HCT116 (cell line): ENCODE results near the gene POU2AF1.

Experiments
- CEBPB ChIP-seq: IDR thresholded peaks from 2 replicates; pipeline ENCODE4 v1.6.1; 2012; ENCODE audit warnings: low read depth
- POLR2A ChIP-seq: IDR thresholded peaks from 2 replicates; pipeline ENCODE4 v1.7.0; 2011; ENCODE audit warnings: borderline replicate concordance; ENCODE audit not compliant: insufficient read depth, insufficient read length; ENCODE audit errors: extremely low read depth
- POLR2AphosphoS5 ChIP-seq: IDR thresholded peaks from 2 replicates; pipeline ENCODE4 v1.6.1; 2011; ENCODE audit warnings: mild to moderate bottlenecking, low read depth, low read length, moderate library complexity
- SP1 ChIP-seq: IDR thresholded peaks from 2 replicates; pipeline ENCODE4 v1.6.1; 2012; ENCODE audit warnings: low read depth
- TF ChIP-seq, protein P1 (sequence below), 3 experiments: fragments of 200-600 bp in 1 of 3; sonication (generic) in 1 of 3; IDR thresholded peaks in 2 of 3; conservative IDR thresholded peaks in 1 of 3; 2 replicates each; pipeline ENCODE4 v1.5.1; 2012 to 2017; ENCODE audit warnings: low read depth in 2 of 3, low read length in 2 of 3, antibody characterized with exemption in 1 of 3, borderline replicate concordance in 1 of 3, control low read depth in 1 of 3, mild to moderate bottlenecking in 1 of 3, mixed read lengths in 1 of 3, mixed run types in 1 of 3, moderate library complexity in 1 of 3; ENCODE audit not compliant: insufficient read depth in 1 of 3

- TF ChIP-seq, protein P1, sequence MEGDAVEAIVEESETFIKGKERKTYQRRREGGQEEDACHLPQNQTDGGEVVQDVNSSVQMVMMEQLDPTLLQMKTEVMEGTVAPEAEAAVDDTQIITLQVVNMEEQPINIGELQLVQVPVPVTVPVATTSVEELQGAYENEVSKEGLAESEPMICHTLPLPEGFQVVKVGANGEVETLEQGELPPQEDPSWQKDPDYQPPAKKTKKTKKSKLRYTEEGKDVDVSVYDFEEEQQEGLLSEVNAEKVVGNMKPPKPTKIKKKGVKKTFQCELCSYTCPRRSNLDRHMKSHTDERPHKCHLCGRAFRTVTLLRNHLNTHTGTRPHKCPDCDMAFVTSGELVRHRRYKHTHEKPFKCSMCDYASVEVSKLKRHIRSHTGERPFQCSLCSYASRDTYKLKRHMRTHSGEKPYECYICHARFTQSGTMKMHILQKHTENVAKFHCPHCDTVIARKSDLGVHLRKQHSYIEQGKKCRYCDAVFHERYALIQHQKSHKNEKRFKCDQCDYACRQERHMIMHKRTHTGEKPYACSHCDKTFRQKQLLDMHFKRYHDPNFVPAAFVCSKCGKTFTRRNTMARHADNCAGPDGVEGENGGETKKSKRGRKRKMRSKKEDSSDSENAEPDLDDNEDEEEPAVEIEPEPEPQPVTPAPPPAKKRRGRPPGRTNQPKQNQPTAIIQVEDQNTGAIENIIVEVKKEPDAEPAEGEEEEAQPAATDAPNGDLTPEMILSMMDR (IDR thresholded peaks at IDR 0.05 in 2 of 3, conservative IDR thresholded peaks at IDR 0.05 in 1 of 3; ENCODE audit: borderline replicate concordance in 1 of 3, insufficient read depth in 1 of 3, low read depth in 2 of 3, low read length in 2 of 3) = no peak
- TF ChIP-seq SP1 = no peak
- no peak for TF ChIP-seq POLR2AphosphoS5
- TF ChIP-seq POLR2A = no peak
- TF ChIP-seq CEBPB = no peak
Measured at GRCh38 chr11:111324277-111324720, 54.8 kb downstream of the POU2AF1 start.
